RWPE1 (cell line): ENCODE data around the gene TUBA8.

ENCODE experiments used
- CTCF ChIA-PET: fragments of 350-600 bp; sonication (Branson Sonifier 250); formaldehyde crosslinking; extraction: SDS; loops from one replicate; lab custom pipeline; 2021; lab: Yijun Ruan, JAX
- POLR2A ChIA-PET: fragments of 400-600 bp; formaldehyde crosslinking; extraction: SDS; loops from one replicate; lab custom pipeline; 2020; ENCODE audit warnings: antibody characterized with exemption; ENCODE audit not compliant: low non-redundant PET; lab: Yijun Ruan, JAX
- DNase-seq: peaks from one replicate; pipeline ENCODE4 v3.0.0; 2012; ENCODE audit warnings: low spot score
- H3K27ac ChIP-seq: fragments of 450-650 bp; 2 replicates; pipeline ENCODE4 v1.5.1; 2017
- TF ChIP-seq, protein P1 (sequence below): fragments of 450-650 bp; conservative IDR thresholded peaks from 2 replicates; pipeline ENCODE4 v1.5.1; 2017; ENCODE audit warnings: low read depth, mild to moderate bottlenecking

TUBA8 gene

DNA sequence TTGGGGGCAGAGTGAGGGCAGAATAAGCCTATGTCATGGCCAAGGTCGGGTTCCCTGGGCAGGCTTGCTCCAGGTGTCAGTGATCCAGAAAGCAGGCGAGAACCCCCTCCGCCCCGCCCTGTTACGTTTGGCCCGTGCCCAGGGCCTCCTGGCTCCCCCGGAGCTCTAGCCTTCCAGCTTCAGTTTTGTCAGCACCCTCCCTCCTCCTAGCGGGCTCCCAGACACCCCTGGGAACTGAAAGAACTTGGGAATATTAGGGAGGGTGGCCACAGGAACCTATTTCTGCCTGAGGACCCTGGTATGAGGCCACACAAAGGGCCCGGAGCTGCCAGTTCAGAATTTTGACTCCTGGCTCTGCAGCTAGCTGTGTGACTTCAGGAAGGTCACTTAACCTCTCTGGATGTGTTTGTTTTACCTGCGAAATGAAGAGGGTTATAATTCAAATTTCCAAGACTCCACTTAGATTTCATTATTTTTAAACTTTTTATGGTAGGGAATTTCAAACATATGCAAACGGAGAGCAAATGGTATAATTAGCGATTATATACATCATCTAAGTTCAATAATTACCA lies 1.2 kb downstream of the TUBA8 start:
- POLR2A ChIA-PET = no interaction called here

GRCh38 chr22:18112440-18112839 lies 1.8 kb downstream of the TUBA8 start:
- POLR2A ChIA-PET = no interaction called here

More for the DNA sequence above, 1.2 kb downstream of the TUBA8 start:
- TF ChIP-seq, protein P1, sequence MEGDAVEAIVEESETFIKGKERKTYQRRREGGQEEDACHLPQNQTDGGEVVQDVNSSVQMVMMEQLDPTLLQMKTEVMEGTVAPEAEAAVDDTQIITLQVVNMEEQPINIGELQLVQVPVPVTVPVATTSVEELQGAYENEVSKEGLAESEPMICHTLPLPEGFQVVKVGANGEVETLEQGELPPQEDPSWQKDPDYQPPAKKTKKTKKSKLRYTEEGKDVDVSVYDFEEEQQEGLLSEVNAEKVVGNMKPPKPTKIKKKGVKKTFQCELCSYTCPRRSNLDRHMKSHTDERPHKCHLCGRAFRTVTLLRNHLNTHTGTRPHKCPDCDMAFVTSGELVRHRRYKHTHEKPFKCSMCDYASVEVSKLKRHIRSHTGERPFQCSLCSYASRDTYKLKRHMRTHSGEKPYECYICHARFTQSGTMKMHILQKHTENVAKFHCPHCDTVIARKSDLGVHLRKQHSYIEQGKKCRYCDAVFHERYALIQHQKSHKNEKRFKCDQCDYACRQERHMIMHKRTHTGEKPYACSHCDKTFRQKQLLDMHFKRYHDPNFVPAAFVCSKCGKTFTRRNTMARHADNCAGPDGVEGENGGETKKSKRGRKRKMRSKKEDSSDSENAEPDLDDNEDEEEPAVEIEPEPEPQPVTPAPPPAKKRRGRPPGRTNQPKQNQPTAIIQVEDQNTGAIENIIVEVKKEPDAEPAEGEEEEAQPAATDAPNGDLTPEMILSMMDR = no peak
- CTCF ChIA-PET = no interaction called here
- DNase-seq = no peak
- H3K27ac ChIP-seq = no peak overlapping the region

GRCh38 chr22:18113680-18114394 lies 3.2 kb downstream of the TUBA8 start:
- ChIA-PET CTCF (no interaction called here), POLR2A (no interaction called here)
- DNase-seq = no peak

More at GRCh38 chr22:18112440-18112839, 1.8 kb downstream of the TUBA8 start:
- TF ChIP-seq, protein P1 = no peak
- H3K27ac ChIP-seq = no peak overlapping the region
- CTCF ChIA-PET = no interaction called here
- DNase-seq = no peak

GRCh38 chr22:18114495-18114894 lies 3.9 kb downstream of the TUBA8 start:
- ChIA-PET CTCF (no interaction called here), POLR2A (no interaction called here)
- TF ChIP-seq, protein P1 = no peak
- H3K27ac ChIP-seq = no peak overlapping the region
- DNase-seq = no peak

More at GRCh38 chr22:18113680-18114394, 3.2 kb downstream of the TUBA8 start:
- H3K27ac ChIP-seq = no peak overlapping the region
- TF ChIP-seq, protein P1 = no peak

DNA sequence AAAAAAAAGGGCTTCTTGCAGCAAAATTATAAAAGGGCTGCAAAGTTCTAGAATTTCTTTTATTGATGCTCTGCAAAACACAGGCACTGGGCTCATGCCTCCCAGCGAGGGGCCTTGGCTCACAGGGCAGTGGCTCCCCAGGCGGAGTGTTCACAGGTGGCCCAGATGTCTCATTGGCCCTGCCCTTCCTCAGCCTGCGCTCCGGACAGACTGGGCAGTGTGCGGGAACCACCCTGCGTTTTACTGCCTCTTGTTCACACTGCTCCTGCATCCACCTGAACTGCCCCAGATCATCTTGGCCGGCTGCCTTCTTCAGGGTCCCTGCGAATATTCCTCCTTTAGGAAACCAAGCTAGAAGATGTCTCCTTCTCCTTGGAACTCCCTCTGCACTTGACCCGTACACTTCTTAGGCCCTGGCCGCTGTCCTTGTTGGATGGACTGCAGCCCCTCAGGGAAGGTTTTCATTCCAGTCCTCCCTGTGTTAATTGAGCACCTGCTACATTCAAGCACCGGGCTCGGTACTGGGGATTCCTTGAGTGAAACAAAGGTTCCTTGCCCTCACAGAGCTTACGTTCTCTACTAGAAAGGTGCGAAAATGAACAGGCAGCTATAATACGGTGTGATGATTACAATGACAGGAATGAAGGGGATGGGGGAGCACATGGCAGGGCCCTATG lies 4.5 kb downstream of the TUBA8 start:
- TF ChIP-seq, protein P1 = no peak
- CTCF ChIA-PET = no interaction called here
- H3K27ac ChIP-seq = no peak overlapping the region
- no peak for DNase-seq
- POLR2A ChIA-PET = no interaction called here

GRCh38 chr22:18115906-18116371 lies 5.3 kb downstream of the TUBA8 start:
- H3K27ac ChIP-seq = no peak overlapping the region
- no peak for DNase-seq
- POLR2A ChIA-PET = no interaction called here
- CTCF ChIA-PET = no interaction called here
- TF ChIP-seq, protein P1 = no peak
